Lower leg skin (tissue), 3 donors: Measurements from ENCODE around the gene FARS2.
"Not testable (repeated sequence)": the region's sequence is repeated elsewhere in the genome, so short reads cannot be mapped to it uniquely, and the experiment has no call there.

Experiments used
- CTCF ChIP-seq, 3 donors: fragments of 450-650 bp; IDR thresholded peaks; one replicate each; pipeline ENCODE4 v1.5.1; 2016; ENCODE audit warnings: antibody characterized with exemption in 3 of 3, mild to moderate bottlenecking in 3 of 3, moderate library complexity in 2 of 3
- POLR2A ChIP-seq, 2 donors: fragments of 450-650 bp; IDR thresholded peaks; one replicate each; pipeline ENCODE4 v1.6.1; 2016 to 2017; ENCODE audit warnings: antibody characterized with exemption in 2 of 2, mild to moderate bottlenecking in 1 of 2, moderate library complexity in 1 of 2

DNA sequence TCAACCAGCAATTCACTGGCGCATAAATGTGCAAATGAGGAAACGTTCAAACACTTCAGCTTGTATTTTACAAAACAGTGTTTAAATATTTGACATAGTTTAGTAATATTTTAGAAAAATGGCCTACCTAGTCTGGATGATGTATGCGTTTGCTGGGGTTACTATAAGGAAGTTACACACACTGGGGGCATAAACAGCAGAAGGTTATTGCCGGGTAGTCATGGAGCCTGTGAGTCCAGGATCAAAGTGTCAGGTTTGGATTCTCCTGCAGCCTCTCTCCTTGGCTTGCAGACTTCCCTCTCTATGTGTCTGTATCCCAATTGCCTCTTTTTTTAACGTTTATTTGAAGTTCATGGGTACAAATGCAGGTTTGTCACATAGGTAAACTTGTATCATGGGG is 528.1 kb downstream of the FARS2 start:
- not testable (repeated sequence) for TF ChIP-seq CTCF, POLR2A (IDR thresholded peaks at IDR 0.05)
